ENCODE results near the gene TMEM80.

DNA sequence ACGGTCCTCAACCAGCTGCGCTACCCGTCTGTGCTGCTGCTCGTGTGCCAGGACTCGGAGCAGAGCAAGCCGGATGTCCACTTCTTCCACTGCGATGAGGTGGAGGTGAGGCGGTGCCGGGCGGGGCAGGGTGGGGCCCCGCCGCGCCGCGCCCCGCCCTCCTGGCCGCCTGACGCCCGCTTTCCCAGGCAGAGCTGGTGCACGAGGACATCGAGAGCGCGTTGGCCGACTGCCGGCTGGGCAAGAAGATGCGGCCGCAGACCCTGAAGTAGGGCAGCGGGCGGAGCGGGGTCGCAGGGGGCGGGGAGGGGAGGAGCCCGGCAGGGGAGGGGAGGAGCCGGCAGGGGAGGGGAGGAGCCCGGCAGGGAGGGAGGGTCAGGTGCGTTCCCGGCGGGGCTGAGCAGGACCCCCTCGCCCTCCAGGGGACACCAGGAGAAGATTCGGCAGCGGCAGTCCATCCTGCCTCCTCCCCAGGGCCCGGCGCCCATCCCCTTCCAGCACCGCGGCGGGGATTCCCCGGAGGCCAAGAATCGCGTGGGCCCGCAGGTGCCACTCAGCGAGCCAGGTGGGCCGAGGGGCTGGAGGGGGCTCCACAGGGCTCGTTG lies 25.1 kb downstream of the TMEM80 start:
- TF ChIP-seq FOXA1 (IDR thresholded peaks at IDR 0.05) (no peak), ARNT (IDR thresholded peaks at IDR 0.05) (no peak), HDGF (IDR thresholded peaks at IDR 0.05; ENCODE audit: borderline replicate concordance) (no peak)
